GM18505 (cell line): Measurements from ENCODE around the gene BRCA2.

Experiments
- ATAC-seq: cut with Tn5 transposase; IDR thresholded peaks from one replicate; pipeline ENCODE4 v1.9.1; 2021; ENCODE audit not compliant: unreplicated experiment
- POLR2A ChIP-seq: IDR thresholded peaks from 4 replicates; pipeline ENCODE4 v1.6.1; 2011; ENCODE audit warnings: borderline replicate concordance; ENCODE audit not compliant: insufficient read depth, insufficient read length; ENCODE audit errors: extremely low read depth

BRCA2 gene

GRCh38 chr13:32431361-32431760 lies 116.1 kb downstream of the BRCA2 start:
- TF ChIP-seq POLR2A = no peak
- ATAC-seq = no peak

GRCh38 chr13:32432856-32433255 lies 117.5 kb downstream of the BRCA2 start:
- TF ChIP-seq POLR2A = no peak
- ATAC-seq = no peak

- ATAC-seq = no peak
- TF ChIP-seq POLR2A = no peak
Measured at GRCh38 chr13:32438871-32439270, 123.6 kb downstream of the BRCA2 start.

- no peak for ATAC-seq
Measured at GRCh38 chr13:32443111-32443510, 127.8 kb downstream of the BRCA2 start.

GRCh38 chr13:32445461-32445860 lies 130.2 kb downstream of the BRCA2 start:
- no peak for TF ChIP-seq POLR2A
- ATAC-seq = no peak

More at GRCh38 chr13:32443111-32443510, 127.8 kb downstream of the BRCA2 start:
- TF ChIP-seq POLR2A = no peak

GRCh38 chr13:32446220-32446619 lies 130.9 kb downstream of the BRCA2 start:
- ATAC-seq = no peak
- no peak for TF ChIP-seq POLR2A

GRCh38 chr13:32446773-32447465 lies 131.6 kb downstream of the BRCA2 start:
- no peak for ATAC-seq
- no peak for TF ChIP-seq POLR2A

GRCh38 chr13:32447894-32448623 lies 132.8 kb downstream of the BRCA2 start:
- ATAC-seq = no peak
- TF ChIP-seq POLR2A = no peak

GRCh38 chr13:32448972-32449371 lies 133.7 kb downstream of the BRCA2 start:
- ATAC-seq = no peak
- TF ChIP-seq POLR2A = no peak
